CD8-positive, alpha-beta memory T cell (primary cell): Measurements from ENCODE around the gene GUCY1A2. TPM values are rescaled to one million over a fixed set of nuclear protein-coding genes. Genes with fewer than 3 reads are reported as not detected.
"Not testable (repeated sequence)": the region's sequence is repeated elsewhere in the genome, so short reads cannot be mapped to it uniquely, and the experiment has no call there.

Experiments used
- CTCF ChIA-PET: fragments of 350-600 bp; sonication (Branson Sonifier 250); formaldehyde crosslinking; loops from one replicate; lab custom pipeline; 2021; ENCODE audit warnings: antibody characterized with exemption; lab: Charles Lee
- POLR2A ChIA-PET: fragments of 350-600 bp; sonication (Branson Sonifier 250); formaldehyde crosslinking; loops from one replicate; lab custom pipeline; 2021; ENCODE audit warnings: antibody characterized with exemption; lab: Charles Lee
- DNase-seq, 5 donors: peaks; one replicate each; pipeline versions ENCODE4 v3.0.0 to v3.0.0-alpha.2; 2020 to 2022; ENCODE audit warnings: mixed read lengths in 1 of 5
- H3K27ac ChIP-seq: one replicate; pipeline ENCODE4 v1.7.0; 2013; ENCODE audit warnings: low read depth, mild to moderate bottlenecking, low read length, moderate library complexity
- H3K27me3 ChIP-seq: 2 replicates; pipeline ENCODE4 v1.7.0; 2013; ENCODE audit warnings: low read length, mild to moderate bottlenecking; ENCODE audit not compliant: insufficient read depth, poor library complexity, severe bottlenecking
- H3K36me3 ChIP-seq: 2 replicates; pipeline ENCODE4 v1.7.0; 2013; ENCODE audit warnings: mild to moderate bottlenecking, low read length, moderate library complexity; ENCODE audit not compliant: insufficient read depth
- H3K4me1 ChIP-seq: 2 replicates; pipeline ENCODE4 v1.7.0; 2013; ENCODE audit warnings: mild to moderate bottlenecking, low read length, moderate library complexity; ENCODE audit not compliant: insufficient read depth
- H3K4me3 ChIP-seq: 2 replicates; pipeline ENCODE4 v1.7.0; 2013; ENCODE audit warnings: mild to moderate bottlenecking, low read length
- H3K9me3 ChIP-seq: 2 replicates; pipeline ENCODE4 v1.7.0; 2013; ENCODE audit warnings: mild to moderate bottlenecking, low read length
- H3K27ac Mint-ChIP-seq, 8 donors: one replicate each; pipeline ENCODE4 v1.8.0; 2020 to 2021; ENCODE audit warnings: mixed read lengths in 8 of 8, mild to moderate bottlenecking in 6 of 8, inconsistent platforms in 3 of 8, moderate library complexity in 3 of 8
- H3K27me3 Mint-ChIP-seq, 2 donors: one replicate each; pipeline ENCODE4 v1.8.0; 2020 to 2021; ENCODE audit warnings: mixed read lengths in 2 of 2, mild to moderate bottlenecking in 1 of 2, moderate library complexity in 1 of 2
- H3K36me3 Mint-ChIP-seq, 3 donors: one replicate each; pipeline ENCODE4 v1.8.0; 2020 to 2021; ENCODE audit warnings: mixed read lengths in 3 of 3, inconsistent platforms in 1 of 3, mild to moderate bottlenecking in 1 of 3
- H3K4me1 Mint-ChIP-seq, 3 donors: one replicate each; pipeline ENCODE4 v1.8.0; 2020 to 2021; ENCODE audit warnings: mixed read lengths in 3 of 3, inconsistent platforms in 1 of 3, mild to moderate bottlenecking in 1 of 3
- H3K4me3 Mint-ChIP-seq, 7 donors: one replicate each; pipeline ENCODE4 v1.8.0; 2020 to 2021; ENCODE audit warnings: mixed read lengths in 7 of 7, mild to moderate bottlenecking in 6 of 7, moderate library complexity in 4 of 7, inconsistent platforms in 2 of 7
- H3K9me3 Mint-ChIP-seq, 5 donors: one replicate each; pipeline ENCODE4 v1.8.0; 2020 to 2022; ENCODE audit warnings: mixed read lengths in 5 of 5, mild to moderate bottlenecking in 3 of 5, moderate library complexity in 2 of 5, inconsistent platforms in 1 of 5
- polyA plus RNA-seq: library from polyadenylated mRNA; unstranded; fragments of 300-500 nt; fragmentation: Illumina TruSeq; gene quantifications from one replicate; pipeline ENCODE4 v1.2.3, GENCODE V29; 2021
- total RNA-seq, 2 experiments: library from RNA; stranded (reverse); gene quantifications; one replicate each; pipeline ENCODE4 v1.2.3, GENCODE V29; 2021

The GUCY1A2 gene
- total and polyA plus RNA-seq, 3 experiments from 2014 or later, result not detected

- H3K4me1 Mint-ChIP-seq, result no peaks in the 10 kb centered on the region
Observed at GRCh38 chr11:106914409-106914808, 103.9 kb downstream of the GUCY1A2 start.

GRCh38 chr11:106913141-106913540, 105.1 kb downstream of the GUCY1A2 start:
- no peak overlapping the region for H3K27ac Mint-ChIP-seq
- no peaks in the 10 kb centered on the region for H3K27me3 Mint-ChIP-seq
- H3K36me3 Mint-ChIP-seq, result no peaks in the 10 kb centered on the region
- Histone ChIP-seq H3K27me3 (no peaks in the 10 kb centered on the region), H3K4me1 (no peaks in the 10 kb centered on the region), H3K4me3 (no peak overlapping the region), H3K9me3 (no peaks in the 10 kb centered on the region), H3K27ac (no peak overlapping the region), H3K36me3 (no peaks in the 10 kb centered on the region)
- no peak for DNase-seq
- H3K4me3 Mint-ChIP-seq, result no peak overlapping the region
- no peaks in the 10 kb centered on the region for H3K4me1 Mint-ChIP-seq
- H3K9me3 Mint-ChIP-seq, result peaks cover 0 to 16% (median 2%) of the 10 kb centered on the region in 5 donors
- ChIA-PET POLR2A (no interaction called here), CTCF (no interaction called here)

More at GRCh38 chr11:106914409-106914808, 103.9 kb downstream of the GUCY1A2 start:
- Histone ChIP-seq H3K4me3 (no peak overlapping the region), H3K9me3 (no peaks in the 10 kb centered on the region), H3K36me3 (no peaks in the 10 kb centered on the region), H3K27ac (no peak overlapping the region), H3K27me3 (no peaks in the 10 kb centered on the region), H3K4me1 (no peaks in the 10 kb centered on the region)
- H3K9me3 Mint-ChIP-seq, result peaks cover 0 to 18% (median 2%) of the 10 kb centered on the region in 5 donors
- H3K36me3 Mint-ChIP-seq, result no peaks in the 10 kb centered on the region
- no peak overlapping the region for H3K4me3 Mint-ChIP-seq
- no peak for DNase-seq
- no peaks in the 10 kb centered on the region for H3K27me3 Mint-ChIP-seq
- no peak overlapping the region for H3K27ac Mint-ChIP-seq
- ChIA-PET CTCF (no interaction called here), POLR2A (no interaction called here)

- H3K36me3 ChIP-seq, result no peaks in the 10 kb centered on the region
- H3K4me3 ChIP-seq, result no peak overlapping the region
- CTCF ChIA-PET, result no interaction called here
- no peak for DNase-seq
- Mint-ChIP-seq H3K27ac (no peak overlapping the region), H3K4me3 (no peak overlapping the region), H3K27me3 (no peaks in the 10 kb centered on the region), H3K9me3 (peaks cover 0 to 13% (median 7%) of the 10 kb centered on the region in 5 donors), H3K4me1 (no peaks in the 10 kb centered on the region), H3K36me3 (no peaks in the 10 kb centered on the region)
- H3K4me1 ChIP-seq, result no peaks in the 10 kb centered on the region
- POLR2A ChIA-PET, result no interaction called here
- H3K9me3 ChIP-seq, result no peaks in the 10 kb centered on the region
- no peak overlapping the region for H3K27ac ChIP-seq
- no peaks in the 10 kb centered on the region for H3K27me3 ChIP-seq
Observed at GRCh38 chr11:106904826-106905225, 113.5 kb downstream of the GUCY1A2 start.

GRCh38 chr11:106889718-106890117, 128.6 kb downstream of the GUCY1A2 start:
- no peak overlapping the region for H3K27ac ChIP-seq
- ChIA-PET CTCF (no interaction called here), POLR2A (no interaction called here)
- H3K9me3 Mint-ChIP-seq, result peaks cover under 1 to 22% (median 17%) of the 10 kb centered on the region in 5 donors
- H3K4me1 ChIP-seq, result no peaks in the 10 kb centered on the region
- H3K36me3 Mint-ChIP-seq, result no peaks in the 10 kb centered on the region
- no peak overlapping the region for H3K4me3 ChIP-seq
- no peaks in the 10 kb centered on the region for H3K4me1 Mint-ChIP-seq
- no peaks in the 10 kb centered on the region for H3K9me3 ChIP-seq
- DNase-seq, result no peak
- no peak overlapping the region for H3K27ac Mint-ChIP-seq
- H3K27me3 Mint-ChIP-seq, result peaks cover 0 to 1% of the 10 kb centered on the region in 2 donors
- H3K36me3 ChIP-seq, result no peaks in the 10 kb centered on the region
- H3K4me3 Mint-ChIP-seq, result no peak overlapping the region
- H3K27me3 ChIP-seq, result no peaks in the 10 kb centered on the region

GRCh38 chr11:106888386-106888785, 129.9 kb downstream of the GUCY1A2 start:
- H3K4me1 ChIP-seq, result no peaks in the 10 kb centered on the region
- H3K9me3 ChIP-seq, result no peaks in the 10 kb centered on the region
- Mint-ChIP-seq H3K27ac (no peak overlapping the region), H3K4me1 (no peaks in the 10 kb centered on the region), H3K9me3 (peaks cover 5 to 26% (median 17%) of the 10 kb centered on the region in 5 donors), H3K4me3 (no peak overlapping the region), H3K27me3 (peaks cover 0 to 3% of the 10 kb centered on the region in 2 donors), H3K36me3 (no peaks in the 10 kb centered on the region)
- H3K4me3 ChIP-seq, result no peak overlapping the region
- no peak for DNase-seq
- H3K36me3 ChIP-seq, result no peaks in the 10 kb centered on the region
- no peak overlapping the region for H3K27ac ChIP-seq
- POLR2A ChIA-PET, result no interaction called here
- H3K27me3 ChIP-seq, result no peaks in the 10 kb centered on the region
- CTCF ChIA-PET, result no interaction called here

GRCh38 chr11:106883693-106884092, 134.6 kb downstream of the GUCY1A2 start:
- CTCF ChIA-PET, POLR2A ChIA-PET: not testable (repeated sequence)

GRCh38 chr11:106879832-106880546, 138.3 kb downstream of the GUCY1A2 start:
- Mint-ChIP-seq H3K27me3 (peaks cover 0 to 1% of the 10 kb centered on the region in 2 donors), H3K36me3 (no peaks in the 10 kb centered on the region), H3K9me3 (peaks cover 6 to 37% (median 10%) of the 10 kb centered on the region in 5 donors), H3K4me3 (no peak overlapping the region), H3K27ac (no peak overlapping the region), H3K4me1 (no peaks in the 10 kb centered on the region)
- Histone ChIP-seq H3K27ac (no peak overlapping the region), H3K4me3 (no peak overlapping the region), H3K4me1 (no peaks in the 10 kb centered on the region), H3K36me3 (no peaks in the 10 kb centered on the region), H3K9me3 (no peaks in the 10 kb centered on the region), H3K27me3 (no peaks in the 10 kb centered on the region)
- DNase-seq, result no peak
- CTCF ChIA-PET, result no interaction called here
- POLR2A ChIA-PET, result no interaction called here

More at GRCh38 chr11:106883693-106884092, 134.6 kb downstream of the GUCY1A2 start:
- H3K9me3 Mint-ChIP-seq, result peaks cover 7 to 38% (median 14%) of the 10 kb centered on the region in 5 donors
- not testable (repeated sequence) for H3K27ac Mint-ChIP-seq, H3K27ac ChIP-seq, H3K4me3 ChIP-seq, H3K27me3 ChIP-seq, H3K27me3 Mint-ChIP-seq, H3K9me3 ChIP-seq, H3K36me3 ChIP-seq, H3K4me1 ChIP-seq, H3K4me3 Mint-ChIP-seq, DNase-seq, H3K4me1 Mint-ChIP-seq, H3K36me3 Mint-ChIP-seq

- no peak for DNase-seq
- H3K27me3 Mint-ChIP-seq, result no peaks in the 10 kb centered on the region
- H3K4me1 Mint-ChIP-seq, result no peaks in the 10 kb centered on the region
- Histone ChIP-seq H3K27ac (no peak overlapping the region), H3K4me1 (no peaks in the 10 kb centered on the region), H3K9me3 (no peaks in the 10 kb centered on the region), H3K27me3 (no peaks in the 10 kb centered on the region), H3K4me3 (no peak overlapping the region), H3K36me3 (no peaks in the 10 kb centered on the region)
- ChIA-PET CTCF (no interaction called here), POLR2A (no interaction called here)
- no peaks in the 10 kb centered on the region for H3K36me3 Mint-ChIP-seq
- no peak overlapping the region for H3K27ac Mint-ChIP-seq
- peaks cover 2 to 33% (median 7%) of the 10 kb centered on the region in 5 donors for H3K9me3 Mint-ChIP-seq
- no peak overlapping the region for H3K4me3 Mint-ChIP-seq
Observed at GRCh38 chr11:106879029-106879428, 139.2 kb downstream of the GUCY1A2 start.
